Activated T-helper 1 cell treated with Interleukin-2 at 50 U/mL for 16 hours (primary cell): ENCODE data around the gene PRPS1.
"Not testable (repeated sequence)": the region's sequence is repeated elsewhere in the genome, so short reads cannot be mapped to it uniquely, and the experiment has no call there.

Experiments used
- DNase-seq: peaks from one replicate; pipeline ENCODE4 v3.0.0-alpha.2; 2020; ENCODE audit warnings: low read depth

Gene PRPS1

DNA sequence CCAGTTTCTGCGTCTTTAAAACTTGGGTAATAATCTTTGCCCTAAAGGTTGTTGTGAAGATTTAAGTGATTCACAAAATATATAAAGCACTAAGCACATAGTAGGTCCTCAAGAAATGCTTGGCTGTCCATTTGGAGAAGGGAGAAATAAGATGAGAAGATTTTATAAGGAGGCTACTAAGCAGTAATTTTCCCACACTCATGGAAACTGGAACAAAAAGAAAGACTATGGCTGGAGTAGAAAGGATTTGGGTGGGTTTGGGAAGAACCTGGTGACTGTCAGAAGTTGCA, 47.0 kb downstream of the PRPS1 start:
- no peak for DNase-seq

DNA sequence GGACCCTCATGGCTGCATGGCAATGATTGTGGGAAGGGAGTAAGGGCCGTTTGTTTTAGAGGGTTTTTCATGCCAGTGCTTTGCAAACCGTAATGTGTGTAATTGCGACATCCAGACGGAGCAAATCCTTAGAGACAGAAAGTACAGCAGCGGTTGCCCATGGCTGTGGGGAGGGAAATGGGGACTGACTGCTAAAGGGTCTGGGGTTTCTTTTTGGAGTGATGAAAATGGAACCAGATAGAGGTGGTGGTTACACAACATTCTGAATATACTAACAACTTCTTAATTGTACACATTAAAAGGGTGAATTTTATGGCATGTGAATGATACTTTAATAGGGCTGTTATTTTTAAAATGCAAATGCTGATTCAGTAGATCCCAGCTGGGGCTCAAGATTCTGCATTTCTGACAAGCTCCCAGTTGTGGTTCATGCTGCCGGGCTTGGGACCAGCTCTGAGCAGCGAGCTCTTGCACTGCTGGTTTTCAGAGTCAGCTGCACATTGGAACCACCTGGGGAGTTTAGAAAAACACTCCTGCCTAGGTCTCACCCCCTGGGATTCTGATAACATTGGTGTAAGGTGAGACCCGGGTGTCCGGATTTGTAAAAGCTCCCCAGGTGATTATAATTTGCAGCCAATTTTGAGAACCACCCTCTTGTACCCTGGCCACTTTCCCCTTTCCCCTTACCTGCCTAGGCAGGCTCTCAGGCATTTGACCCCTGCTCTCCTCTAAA, 47.7 kb downstream of the PRPS1 start:
- DNase-seq = no peak

DNA sequence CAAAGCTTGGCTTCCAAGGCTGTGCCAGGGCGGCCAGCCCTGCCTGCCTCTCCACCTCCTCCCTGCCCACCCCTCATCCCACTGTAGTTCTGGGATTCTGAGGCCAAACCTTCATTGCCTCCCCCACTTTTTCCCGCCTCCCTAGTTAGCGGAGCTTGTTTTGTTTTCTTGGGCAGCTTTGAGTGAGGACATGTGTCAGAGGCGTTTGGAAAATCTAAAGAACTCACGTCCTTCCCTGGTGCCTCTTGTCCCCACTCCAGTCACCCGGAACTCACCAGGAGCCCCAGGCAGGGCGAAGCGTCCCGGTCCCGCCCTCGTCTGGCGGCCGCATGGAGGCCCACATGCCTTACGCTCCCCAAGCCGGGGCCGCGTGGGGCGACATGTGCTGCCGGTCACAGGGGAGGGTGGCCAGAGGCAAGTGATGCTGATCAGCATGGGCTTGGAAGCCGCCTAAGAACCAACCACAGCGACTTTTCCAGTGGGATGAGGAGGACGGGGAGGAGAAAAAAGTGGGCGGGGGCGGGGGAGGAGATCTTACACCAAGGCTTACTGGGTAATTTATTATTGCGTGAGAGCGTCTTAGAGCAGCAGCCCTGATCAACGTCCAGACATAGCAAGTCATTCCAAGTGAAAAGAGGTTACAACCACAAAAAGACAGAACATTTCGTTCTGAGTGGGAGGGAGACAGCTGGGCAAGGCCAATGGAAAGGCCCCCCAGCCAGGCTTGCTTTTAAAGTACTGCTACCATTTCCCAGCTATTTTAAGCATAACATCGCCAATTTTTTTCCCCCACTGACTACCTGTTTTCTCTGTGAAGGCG, 48.5 kb downstream of the PRPS1 start:
- DNase-seq = peak; percentile 18

DNA sequence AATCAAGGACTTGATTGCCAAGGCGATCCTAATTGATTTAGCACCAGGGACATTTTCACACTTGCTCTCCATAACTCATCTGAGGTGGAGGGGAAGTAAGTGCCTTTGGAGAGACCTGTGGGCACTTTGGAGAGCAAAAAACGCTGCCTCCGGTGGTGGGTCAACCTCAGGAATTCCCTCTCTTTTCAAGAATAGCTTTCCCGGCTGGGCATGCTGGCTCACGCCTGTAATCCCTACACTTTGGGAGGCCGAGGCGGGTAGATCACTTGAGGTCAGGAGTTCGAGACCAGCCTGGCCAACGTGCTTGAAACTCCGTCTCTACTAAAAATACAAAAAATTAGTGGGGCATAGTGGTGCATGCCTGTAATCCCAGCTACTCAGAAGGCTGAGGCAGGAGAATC, 49.2 kb downstream of the PRPS1 start:
- no peak for DNase-seq

DNA sequence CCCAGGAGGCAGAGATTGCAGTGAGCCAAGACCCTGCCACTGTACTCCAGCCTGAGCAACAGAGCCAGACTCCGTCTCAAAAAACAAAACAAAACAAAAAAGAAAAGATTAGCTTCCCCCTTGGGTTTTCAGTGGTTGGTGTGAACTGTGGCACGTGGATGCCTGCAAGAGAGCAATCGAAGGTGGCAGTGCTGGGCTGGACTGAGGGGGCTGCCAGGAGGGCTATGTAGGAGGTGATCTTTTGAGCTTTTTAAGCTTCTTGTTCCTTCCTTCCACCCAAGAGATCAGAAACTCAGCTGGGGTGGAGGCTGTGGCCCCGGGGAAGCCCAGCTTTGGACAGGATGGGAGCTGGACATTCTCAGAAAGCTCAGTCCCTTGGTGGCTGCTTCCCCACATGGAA, 49.6 kb downstream of the PRPS1 start:
- DNase-seq = no peak

DNA sequence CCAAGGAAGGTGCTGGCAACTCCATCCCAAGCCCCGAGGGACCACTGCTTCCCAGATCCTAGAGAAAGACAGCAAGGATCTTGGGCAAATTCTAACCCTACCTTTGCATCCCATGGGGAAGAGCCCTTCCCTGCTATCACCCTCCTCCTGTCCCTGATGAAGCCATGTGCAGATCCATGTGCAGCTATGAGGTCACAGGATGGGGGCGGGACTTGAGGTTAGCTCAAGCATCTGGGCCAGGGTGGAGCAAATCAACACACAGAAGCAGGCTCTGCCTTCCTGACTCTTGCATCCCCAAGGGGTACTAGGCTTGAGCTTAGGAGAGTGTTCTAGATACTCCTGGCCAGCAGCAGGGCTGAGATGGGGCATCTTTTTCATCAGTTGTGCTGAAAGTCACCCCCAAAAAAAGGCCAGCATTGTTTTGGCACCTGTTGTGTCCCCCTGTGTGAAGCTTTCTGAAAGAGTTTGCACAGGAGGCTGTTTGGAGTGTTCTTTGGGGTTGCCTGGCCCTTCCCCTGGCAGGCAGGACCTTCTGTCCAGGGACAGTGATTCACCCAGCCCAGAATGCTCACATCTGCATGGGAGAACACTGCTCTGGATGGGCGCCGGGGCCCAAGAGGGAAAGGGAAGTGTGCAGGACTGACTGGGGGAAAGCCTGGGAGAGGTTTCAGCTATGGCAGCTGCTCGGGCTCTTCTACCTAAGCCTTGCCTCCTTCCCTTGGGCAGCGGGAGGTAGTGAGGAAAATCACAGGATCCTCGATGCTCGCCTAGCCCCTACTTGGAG, 50.8 kb downstream of the PRPS1 start:
- DNase-seq = peak; percentile 58

GRCh38 chrX:107682256-107682655, 53.9 kb downstream of the PRPS1 start:
- no peak for DNase-seq

- DNase-seq = no peak
Measured at GRCh38 chrX:107683124-107683895, 55.0 kb downstream of the PRPS1 start.

DNA sequence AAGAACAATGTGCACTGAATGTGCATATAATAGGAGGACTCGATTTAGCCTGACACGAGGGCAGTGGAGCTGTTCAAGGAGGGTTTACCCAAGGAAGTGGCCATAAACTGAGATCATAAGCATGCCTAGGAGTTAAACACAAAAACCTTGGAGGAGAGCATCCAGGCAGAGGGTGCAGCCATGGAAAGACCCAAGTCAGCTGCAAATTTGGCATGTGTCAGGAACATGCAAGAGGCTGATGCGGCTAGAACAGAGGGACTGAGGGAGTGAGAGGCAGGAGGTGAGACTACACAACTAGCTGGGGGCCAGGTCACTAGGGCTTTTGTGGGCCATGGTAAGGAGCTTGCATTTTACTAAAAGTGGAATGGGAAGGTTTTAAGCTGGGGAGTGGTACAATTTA, 55.6 kb downstream of the PRPS1 start:
- DNase-seq = no peak

DNA sequence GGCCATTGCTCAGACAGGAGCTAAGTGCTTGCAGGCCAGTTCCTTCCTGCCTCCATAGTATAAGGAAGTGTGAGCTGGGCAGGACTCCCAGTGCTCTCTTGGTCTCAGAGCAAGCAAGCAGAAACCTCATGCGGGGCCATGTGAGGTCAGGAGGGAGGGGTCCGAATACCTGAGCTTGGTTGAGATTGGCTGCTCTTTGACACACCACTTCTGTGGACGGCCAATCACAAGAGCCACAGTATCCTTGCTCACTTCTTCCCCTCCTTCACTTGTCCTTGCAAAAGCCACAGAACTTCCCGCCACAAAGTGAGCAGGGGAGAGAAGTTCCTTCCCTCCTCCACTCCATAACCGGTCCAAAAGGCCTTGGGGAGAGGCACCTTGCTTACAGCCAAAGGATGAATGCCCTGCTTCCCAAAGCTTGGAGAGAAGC, 56.7 kb downstream of the PRPS1 start:
- DNase-seq = no peak

GRCh38 chrX:107685586-107685985, 57.3 kb downstream of the PRPS1 start:
- not testable (repeated sequence) for DNase-seq

- DNase-seq = no peak
Measured at GRCh38 chrX:107686026-107686425, 57.7 kb downstream of the PRPS1 start.

GRCh38 chrX:107686792-107687191, 58.5 kb downstream of the PRPS1 start:
- no peak for DNase-seq

DNA sequence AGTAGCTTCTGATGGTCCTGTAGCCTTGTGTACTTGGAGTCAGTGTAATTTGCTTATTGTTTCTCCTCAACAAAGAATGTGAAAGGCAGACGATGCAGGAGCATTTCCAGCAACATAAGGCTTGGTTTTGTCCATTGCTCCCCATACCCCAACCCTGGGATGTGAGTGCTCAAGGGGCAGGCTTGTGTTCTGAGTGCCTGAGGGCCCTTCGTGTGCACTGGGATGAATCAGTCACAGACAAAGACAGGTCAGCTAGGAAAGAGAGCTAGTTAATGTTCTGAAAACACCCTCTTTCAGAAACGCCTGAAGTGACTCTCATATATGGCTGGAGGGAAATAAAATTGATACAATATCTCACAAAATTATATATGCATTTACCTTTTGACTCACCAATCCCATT, 59.1 kb downstream of the PRPS1 start:
- DNase-seq = no peak

GRCh38 chrX:107691024-107691448, 62.7 kb downstream of the PRPS1 start:
- DNase-seq = no peak

GRCh38 chrX:107699616-107700015, 71.3 kb downstream of the PRPS1 start:
- no peak for DNase-seq

- no peak for DNase-seq
Measured at GRCh38 chrX:107700317-107700774, 72.0 kb downstream of the PRPS1 start.
